HTR-8/SVneo (cell line): ENCODE results near the gene CORO2A.
"Not testable (repeated sequence)": the region's sequence is repeated elsewhere in the genome, so short reads cannot be mapped to it uniquely, and the experiment has no call there.

Experiments
- DNase-seq: peaks from one replicate; pipeline ENCODE4 v3.0.0; 2011; ENCODE audit warnings: low spot score, mixed read lengths; ENCODE audit not compliant: insufficient read length
- FAIRE-seq: peaks from 2 replicates; lab custom pipeline; 2011; peaks lifted over from hg19 to GRCh38; lab: Jason Lieb, UNC

The CORO2A gene

DNA sequence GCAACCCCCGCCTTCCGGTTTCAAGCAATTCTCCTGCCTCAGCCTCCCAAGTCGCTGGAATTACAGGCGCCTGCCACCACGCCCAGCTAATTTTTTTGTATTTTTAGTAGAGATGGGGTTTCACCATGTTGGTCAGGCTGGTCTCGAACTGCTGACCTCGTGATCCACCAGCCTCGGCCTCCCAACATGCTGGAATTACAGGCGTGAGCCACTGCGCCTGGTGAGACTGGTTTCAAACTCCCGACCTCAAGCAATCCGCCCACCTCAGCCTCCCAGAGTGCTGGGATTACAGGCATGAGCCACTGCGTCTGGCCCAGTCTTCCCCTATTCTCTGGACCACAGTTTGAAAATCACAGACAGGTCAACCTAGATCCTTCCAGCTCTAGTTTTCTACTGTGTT lies 68.3 kb downstream of the CORO2A start:
- FAIRE-seq, DNase-seq: not testable (repeated sequence)

DNA sequence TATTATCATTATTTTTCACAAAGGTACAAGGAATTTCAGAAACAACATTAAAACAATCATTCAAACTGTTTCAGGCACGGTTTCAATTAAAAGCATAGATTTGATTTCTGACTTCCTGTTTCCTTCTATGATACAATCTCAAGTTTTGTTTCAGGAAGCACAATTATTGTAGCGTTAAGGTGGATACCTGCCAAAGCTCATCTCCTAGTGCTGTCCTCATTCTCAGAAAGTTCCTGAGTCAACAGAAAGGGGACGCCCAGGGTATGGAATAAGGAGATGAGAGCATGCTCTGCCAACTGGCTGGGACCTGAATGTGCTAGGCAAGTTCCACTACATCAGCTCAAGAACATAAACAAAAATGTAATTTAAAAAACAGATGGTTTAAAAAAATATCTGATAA lies 71.4 kb downstream of the CORO2A start:
- DNase-seq (no peak), FAIRE-seq (no peak)

GRCh38 chr9:98120476-98120875 lies 72.0 kb downstream of the CORO2A start:
- DNase-seq (no peak), FAIRE-seq (no peak)

DNA sequence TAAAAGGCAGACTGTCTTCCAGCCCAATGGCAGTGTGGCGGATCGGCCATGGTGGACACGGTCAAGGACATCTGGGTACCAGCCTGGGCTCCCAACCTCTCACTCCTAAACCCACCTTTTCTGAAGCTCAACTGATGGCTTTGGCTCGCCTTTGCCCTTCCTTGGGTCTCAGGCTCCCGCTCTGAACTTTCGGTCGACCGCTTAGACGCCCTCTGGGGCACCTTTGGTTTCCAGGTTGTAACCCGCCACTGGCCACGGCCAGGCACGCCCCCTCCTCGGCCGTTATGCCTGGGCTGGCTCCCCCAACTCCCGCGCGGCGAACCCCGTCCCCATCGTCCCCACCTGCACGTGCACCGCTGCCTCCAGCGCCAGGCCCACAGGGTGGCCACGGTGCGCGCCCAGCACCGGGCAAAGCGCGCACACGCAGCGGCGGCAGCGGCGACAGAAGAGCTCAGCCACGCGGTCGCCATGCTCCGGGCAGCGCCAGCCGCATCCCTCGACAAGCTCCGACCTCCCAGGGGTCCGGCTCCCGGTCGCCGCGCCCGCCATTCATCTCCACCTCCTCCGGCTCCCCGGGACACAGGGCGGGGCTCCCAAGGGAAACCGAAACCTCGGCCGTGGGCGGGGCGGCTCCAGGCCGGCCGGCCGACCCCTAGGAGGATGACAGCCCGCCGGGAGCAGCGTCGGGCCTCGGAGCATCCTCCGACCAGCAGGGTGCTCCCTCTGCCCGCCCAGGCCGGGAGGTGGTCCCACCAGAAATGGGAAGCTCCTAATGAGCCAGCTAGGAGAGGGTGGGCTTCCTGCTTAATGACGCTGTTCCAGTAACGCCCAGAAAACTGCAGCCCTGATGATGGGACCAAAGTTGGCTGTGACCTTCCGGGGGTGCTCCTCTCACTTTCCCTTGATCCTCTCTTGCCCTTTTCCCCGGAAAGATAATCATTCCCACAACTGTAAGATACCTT lies 73.5 kb downstream of the CORO2A start, which contains the start of gene TRIM14:
TRIM14 (minus strand) TSS at position 583 of the 962 bp plus-strand sequence; CDS start at position 549, 34 bp downstream.
- FAIRE-seq (no peak), DNase-seq (peak; percentile 83)

DNA sequence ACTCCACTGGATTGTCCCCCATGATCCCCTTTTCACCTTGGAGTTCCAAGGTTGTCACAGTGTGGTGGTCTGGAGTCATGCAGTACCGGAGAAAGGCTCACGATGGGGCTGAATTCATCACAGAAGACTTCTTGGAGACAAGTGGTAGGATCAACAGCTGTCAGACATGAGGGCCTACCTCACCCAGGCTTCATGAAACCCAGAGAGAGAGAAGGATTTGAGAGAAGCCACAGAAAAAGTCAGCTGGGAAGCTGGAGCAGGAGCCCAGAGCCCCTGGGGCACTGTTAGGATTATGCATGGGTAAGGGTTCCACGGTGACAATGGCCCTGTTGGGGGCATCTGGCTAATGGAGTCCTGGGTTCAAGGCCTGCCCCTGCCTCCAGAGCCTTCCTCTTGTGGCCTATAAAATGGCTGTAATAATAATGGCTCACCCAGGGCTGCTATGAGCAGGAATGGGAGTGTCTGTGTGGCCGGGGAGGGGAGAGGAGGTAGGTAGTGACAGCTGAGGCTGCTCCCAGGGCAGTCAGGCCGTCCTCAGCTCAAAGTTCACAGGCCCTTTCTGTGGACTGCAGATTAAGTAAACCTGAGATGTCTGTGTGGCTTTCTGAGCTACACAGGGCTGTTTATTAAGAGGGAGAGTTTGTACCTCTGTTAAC lies 74.3 kb downstream of the CORO2A start:
- peak; percentile 54 for DNase-seq
- no peak for FAIRE-seq

DNA sequence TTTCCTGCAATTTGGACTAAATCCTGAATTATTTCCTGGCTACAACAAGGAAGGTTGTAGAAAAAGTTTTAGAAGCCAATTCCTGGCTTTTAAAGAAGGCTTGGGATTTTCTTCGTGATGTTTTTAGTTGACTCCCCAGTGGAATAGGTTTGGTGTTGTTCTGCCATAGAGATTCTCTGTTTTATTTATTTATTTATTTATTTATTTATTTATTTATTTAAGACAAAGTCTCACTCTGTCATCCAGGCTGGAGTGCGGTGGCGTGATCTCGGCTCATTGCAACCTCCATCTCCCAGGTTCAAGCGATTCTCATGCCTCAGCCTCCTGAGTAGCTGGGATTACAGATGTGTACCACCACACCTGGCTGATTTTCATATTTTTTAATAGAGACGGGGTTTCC lies 75.3 kb downstream of the CORO2A start:
- not testable (repeated sequence) for FAIRE-seq, DNase-seq

DNA sequence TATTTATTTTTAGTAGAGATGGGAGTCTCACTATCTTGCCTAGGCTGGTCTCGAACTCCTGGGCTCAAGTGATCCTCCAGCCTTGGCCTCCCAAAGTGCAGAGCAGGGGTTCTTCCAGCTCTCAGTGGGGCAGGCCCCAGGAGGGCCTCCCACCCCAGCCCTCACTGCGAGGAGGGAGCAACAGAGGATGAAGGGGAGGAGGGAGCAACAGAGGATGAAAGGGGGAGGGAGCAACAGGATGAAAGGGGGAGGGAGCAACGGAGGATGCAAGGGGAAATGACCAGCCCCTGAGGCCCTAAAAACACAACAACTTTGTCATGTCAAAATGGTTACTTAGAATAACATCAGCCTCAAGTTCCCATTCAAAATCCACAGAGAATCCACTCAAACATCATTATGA lies 83.4 kb downstream of the CORO2A start:
- DNase-seq (no peak), FAIRE-seq (no peak)

GRCh38 chr9:98108531-98109031 lies 83.9 kb downstream of the CORO2A start:
- FAIRE-seq (no peak), DNase-seq (no peak)

DNA sequence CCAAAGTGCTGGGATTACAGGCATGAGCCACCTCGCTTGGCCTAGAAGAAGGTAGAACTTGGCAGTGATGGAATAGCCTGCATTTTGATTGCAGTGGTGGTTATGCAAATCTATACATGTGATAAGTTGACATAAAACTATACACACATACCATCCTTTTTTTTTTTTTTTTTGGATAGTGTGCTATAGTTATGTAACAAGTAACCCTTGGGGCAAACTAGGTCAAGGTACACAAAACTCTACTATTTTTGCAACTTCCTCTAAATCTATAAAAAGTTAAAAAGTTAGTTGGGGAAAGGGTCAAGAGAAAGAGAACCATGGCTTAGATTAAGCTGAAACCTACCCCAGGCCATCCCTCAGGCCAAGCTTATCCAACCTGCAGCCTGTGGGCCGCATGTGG lies 84.5 kb downstream of the CORO2A start:
- FAIRE-seq (no peak), DNase-seq (no peak)

GRCh38 chr9:98105006-98105405 lies 87.4 kb downstream of the CORO2A start:
- DNase-seq (no peak), FAIRE-seq (no peak)

GRCh38 chr9:98104445-98104881 lies 88.0 kb downstream of the CORO2A start:
- FAIRE-seq (no peak), DNase-seq (no peak)

DNA sequence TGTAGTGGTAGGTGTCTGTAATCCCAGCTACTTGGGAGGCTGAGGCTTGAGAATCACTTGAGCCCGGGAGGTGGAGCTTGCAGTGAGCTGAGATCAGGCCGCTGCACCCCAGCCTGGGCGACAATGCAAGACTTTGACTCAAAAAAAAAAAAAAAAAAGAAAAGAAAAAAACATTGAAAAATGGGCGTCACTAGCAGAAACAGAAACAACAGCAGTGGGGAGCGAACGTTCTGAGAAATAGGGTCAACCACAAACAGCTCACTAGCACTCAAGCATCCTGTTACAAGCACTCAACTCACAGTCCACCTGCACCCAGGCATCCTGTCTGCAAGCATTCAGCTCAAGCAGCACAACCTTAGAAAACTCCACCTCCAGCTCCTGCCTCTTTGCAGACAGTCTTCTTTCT lies 90.6 kb downstream of the CORO2A start:
- no peak for FAIRE-seq
- DNase-seq = no peak

DNA sequence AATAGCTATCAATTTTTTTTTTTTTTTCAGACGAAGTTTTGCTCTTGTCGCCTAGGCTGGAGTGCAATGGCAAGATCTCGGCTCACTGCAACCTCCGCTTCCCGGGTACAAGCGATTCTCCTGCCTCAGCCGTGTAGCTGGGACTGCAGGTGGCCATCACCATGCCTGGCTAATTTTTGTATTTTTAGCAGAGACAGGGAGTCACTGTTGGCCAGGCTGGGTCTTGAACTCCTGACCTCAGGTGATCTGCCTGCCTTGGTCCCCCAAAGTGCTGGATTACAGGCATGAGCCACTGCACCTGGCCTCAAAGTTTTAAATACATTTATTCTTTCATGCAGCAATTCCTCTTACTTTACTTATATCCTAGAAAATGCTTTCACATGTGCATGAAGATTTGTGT lies 91.0 kb downstream of the CORO2A start:
- FAIRE-seq (no peak), DNase-seq (no peak)

DNA sequence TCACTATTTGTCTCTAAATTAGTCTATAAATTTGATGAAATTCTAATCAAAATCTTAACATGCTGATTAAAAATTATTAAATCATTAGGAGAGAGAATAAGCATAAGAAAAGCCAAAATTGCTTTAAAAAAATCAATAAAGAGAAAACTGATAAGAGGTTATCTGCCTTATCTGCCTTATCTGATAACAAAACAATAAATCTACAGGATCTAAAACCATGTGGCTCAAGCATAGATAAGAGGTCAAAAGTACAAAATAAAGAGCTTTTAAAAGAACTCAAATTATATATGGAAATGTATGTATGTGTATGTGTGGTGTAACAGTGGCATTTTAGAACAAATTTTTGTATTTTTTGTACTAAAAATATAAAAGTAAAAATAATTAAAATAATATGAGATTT lies 92.0 kb downstream of the CORO2A start:
- FAIRE-seq = no peak

GRCh38 chr9:98099898-98100297 lies 92.5 kb downstream of the CORO2A start:
- DNase-seq = no peak
- no peak for FAIRE-seq

More for the DNA sequence above, 92.0 kb downstream of the CORO2A start:
- DNase-seq = no peak

DNA sequence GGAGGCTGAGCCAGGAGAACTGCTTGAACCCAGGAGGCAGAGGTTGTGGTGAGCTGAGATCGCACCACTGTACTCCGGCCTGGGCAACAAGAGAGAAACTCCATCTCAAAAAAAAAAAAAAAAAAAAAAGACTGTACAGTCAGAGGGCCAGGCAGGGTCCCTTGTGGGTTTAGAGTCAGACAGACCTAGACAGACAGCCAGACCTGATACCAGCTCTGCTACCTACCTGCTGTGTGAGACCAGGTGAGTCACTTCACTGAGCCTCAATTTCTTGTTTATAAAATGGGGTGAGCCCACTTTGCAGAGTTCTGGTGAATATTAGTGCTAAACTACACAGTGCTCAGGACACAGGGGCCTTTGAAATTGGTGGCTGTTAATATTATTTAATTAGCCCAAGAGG lies 93.1 kb downstream of the CORO2A start:
- DNase-seq (no peak), FAIRE-seq (no peak)

DNA sequence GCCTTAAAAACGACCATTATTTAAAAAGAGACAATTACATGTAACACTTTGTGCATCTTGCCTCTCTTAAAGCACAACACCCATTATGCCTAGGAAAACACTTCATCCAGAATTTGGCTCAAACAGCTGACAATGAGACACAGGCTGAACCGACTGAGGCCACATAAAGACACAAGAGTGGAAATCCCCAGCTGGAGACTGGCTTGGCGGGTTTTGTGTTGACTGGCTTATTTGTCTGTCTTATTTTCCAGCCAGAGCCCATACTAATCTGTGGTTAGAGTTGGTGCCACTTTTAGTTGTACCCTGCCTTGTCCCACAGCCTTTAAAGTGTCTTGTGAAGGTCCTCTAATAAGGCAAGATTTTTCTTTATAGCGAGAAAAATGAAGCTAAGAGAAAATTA lies 94.6 kb downstream of the CORO2A start:
- FAIRE-seq = no peak

DNA sequence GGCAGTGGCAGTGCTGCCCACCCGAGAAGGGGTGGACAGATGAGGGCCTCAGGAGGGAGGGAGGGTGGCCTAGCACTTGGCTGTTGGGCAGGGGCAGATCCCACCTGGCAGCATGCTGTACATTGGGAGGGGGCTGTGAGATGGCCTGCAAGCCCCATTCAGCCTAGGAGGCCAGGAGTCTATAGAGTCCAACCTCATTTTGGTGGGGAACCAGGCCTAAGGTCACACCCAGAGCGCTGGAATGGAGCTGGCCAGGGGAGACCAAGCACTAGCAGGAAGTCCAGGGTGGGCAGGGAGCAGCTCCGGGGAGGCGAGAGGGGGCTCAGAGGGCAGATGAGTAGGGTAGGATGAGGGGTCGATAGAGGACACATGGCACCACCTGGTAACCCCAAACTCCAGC lies 96.3 kb downstream of the CORO2A start:
- FAIRE-seq (no peak), DNase-seq (no peak)

More for the DNA sequence above, 94.6 kb downstream of the CORO2A start:
- DNase-seq = no peak

DNA sequence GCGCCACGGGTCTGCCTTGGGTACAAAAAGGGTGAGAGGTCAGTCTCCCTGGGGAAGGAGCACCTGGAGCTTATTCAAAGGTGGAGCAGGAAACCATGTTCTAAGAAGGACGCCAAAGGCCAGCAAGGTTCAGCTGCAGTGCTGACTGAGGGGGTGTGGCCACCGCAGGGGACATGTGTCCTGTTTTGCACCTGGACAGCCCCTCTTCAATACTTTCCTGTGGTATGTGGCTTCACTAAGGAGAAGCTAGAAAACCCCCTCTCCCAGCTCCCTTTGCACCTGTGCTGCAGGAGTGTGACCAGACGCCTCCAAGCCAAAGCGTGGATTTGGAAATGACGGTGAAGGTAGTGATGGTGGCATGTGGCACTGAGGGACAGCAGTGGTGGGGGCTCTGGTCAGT lies 97.0 kb downstream of the CORO2A start:
- FAIRE-seq (no peak), DNase-seq (no peak)

- no peak for FAIRE-seq
These were observed 97.6 kb downstream of the CORO2A start for GRCh38 chr9:98094851-98095250.

GRCh38 chr9:98094316-98094715 lies 98.1 kb downstream of the CORO2A start:
- DNase-seq (no peak), FAIRE-seq (no peak)

More at GRCh38 chr9:98094851-98095250, 97.6 kb downstream of the CORO2A start:
- no peak for DNase-seq
